Lower leg skin (tissue), 4 donors: ENCODE results near the gene TMC7. TPM values are rescaled to one million over a fixed set of nuclear protein-coding genes. Genes with fewer than 3 reads are reported as not detected.

ENCODE experiments used
- DNase-seq, 2 donors: peaks; one replicate each; pipeline ENCODE4 v3.0.0-alpha.2; 2019; ENCODE audit warnings: low spot score in 2 of 2
- H3K4me3 ChIP-seq: fragments of 200-600 bp; sonication (generic); 2 replicates; pipeline ENCODE4 v1.5.1; 2017; ENCODE audit warnings: mild to moderate bottlenecking, low read depth; ENCODE audit not compliant: poor library complexity, severe bottlenecking
- POLR2A ChIP-seq, 2 donors: fragments of 450-650 bp; IDR thresholded peaks; one replicate each; pipeline ENCODE4 v1.6.1; 2016 to 2017; ENCODE audit warnings: antibody characterized with exemption in 2 of 2, mild to moderate bottlenecking in 1 of 2, moderate library complexity in 1 of 2
- WGBS, 2 donors: methylation state at CpG; one replicate each; pipeline ENCODE4 v1.1.5; 2018; 5-methylcytosine and 5-hydroxymethylcytosine counted together
- intact Hi-C: fragments of 100-400 bp; cut with DNase I; formaldehyde crosslinking; loops from one replicate; pipeline ENCODE4 v1.15.0; 2023; ENCODE audit warnings: low total_unique reads
- total RNA-seq, 4 donors: library from RNA; depleted of rRNA; stranded (reverse); fragments of >200 nt; gene quantifications; one replicate each; pipeline ENCODE4 v1.1.0, GENCODE V29; 2016
- TF ChIP-seq, protein P1 (sequence below), 3 donors: fragments of 450-650 bp; IDR thresholded peaks; one replicate each; pipeline ENCODE4 v1.5.1; 2016; ENCODE audit warnings: antibody characterized with exemption in 3 of 3, mild to moderate bottlenecking in 3 of 3, moderate library complexity in 2 of 3

The TMC7 gene
- total RNA-seq, 4 donors from 2014 or later, result 0.38 to 1.6 (median 0.73) TPM

DNA sequence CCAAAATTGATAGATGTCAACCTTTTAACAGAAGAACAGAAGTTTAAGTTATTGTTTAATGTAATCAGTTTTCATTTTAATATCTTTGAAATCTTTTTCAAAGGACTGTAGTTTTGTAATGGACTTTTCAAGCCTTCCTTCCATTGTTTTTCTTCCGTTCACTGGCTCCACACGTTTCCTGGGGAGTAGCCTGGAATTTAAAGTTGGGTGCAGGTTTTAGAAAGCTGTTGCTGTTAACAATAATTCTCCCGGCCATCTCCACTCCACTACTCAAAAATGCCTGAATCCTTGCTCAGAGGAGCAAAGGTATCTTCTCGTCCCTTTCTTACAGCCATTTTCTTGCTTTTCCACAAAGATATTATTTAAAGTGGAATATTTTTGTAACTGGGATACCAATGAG, 79.0 kb downstream of the TMC7 start:
- no peak for DNase-seq
- intact Hi-C loops, result no loop called here
- WGBS, 2 donors, result 67 to 72% methylated on average over 4 of the region's 4 CpGs
- TF ChIP-seq, protein P1, sequence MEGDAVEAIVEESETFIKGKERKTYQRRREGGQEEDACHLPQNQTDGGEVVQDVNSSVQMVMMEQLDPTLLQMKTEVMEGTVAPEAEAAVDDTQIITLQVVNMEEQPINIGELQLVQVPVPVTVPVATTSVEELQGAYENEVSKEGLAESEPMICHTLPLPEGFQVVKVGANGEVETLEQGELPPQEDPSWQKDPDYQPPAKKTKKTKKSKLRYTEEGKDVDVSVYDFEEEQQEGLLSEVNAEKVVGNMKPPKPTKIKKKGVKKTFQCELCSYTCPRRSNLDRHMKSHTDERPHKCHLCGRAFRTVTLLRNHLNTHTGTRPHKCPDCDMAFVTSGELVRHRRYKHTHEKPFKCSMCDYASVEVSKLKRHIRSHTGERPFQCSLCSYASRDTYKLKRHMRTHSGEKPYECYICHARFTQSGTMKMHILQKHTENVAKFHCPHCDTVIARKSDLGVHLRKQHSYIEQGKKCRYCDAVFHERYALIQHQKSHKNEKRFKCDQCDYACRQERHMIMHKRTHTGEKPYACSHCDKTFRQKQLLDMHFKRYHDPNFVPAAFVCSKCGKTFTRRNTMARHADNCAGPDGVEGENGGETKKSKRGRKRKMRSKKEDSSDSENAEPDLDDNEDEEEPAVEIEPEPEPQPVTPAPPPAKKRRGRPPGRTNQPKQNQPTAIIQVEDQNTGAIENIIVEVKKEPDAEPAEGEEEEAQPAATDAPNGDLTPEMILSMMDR (IDR thresholded peaks at IDR 0.05), result no peak
- no peak for TF ChIP-seq POLR2A (IDR thresholded peaks at IDR 0.05)
- no peak overlapping the region for H3K4me3 ChIP-seq

DNA sequence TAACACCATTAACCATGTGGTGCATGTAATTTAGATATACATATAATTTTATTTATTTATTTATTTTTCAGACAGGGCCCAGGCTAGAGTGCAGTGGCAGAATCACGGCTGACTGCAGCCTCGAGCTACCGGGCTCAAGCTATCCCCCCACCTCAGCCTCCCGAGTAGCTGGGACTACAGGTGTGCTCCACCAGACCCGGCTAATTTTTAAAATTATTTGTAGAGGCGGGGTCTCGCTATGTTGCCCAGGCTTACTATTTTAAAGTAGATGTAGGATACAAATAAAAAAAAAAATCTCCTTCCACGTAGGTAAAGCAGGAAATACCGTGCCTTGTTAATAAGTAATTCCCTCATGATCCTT, 83.2 kb downstream of the TMC7 start:
- H3K4me3 ChIP-seq, result no peak overlapping the region
- TF ChIP-seq, protein P1 (IDR thresholded peaks at IDR 0.05), result no peak
- no peak for TF ChIP-seq POLR2A (IDR thresholded peaks at IDR 0.05)
- DNase-seq, result no peak
- intact Hi-C loops, result loop anchor here (5.0 kb wide), 1 partner anchor 65 kb away; no protein-coding TSS in a partner anchor
- WGBS, 2 donors, result 52 to 61% methylated on average over 9 of the region's 9 CpGs

DNA sequence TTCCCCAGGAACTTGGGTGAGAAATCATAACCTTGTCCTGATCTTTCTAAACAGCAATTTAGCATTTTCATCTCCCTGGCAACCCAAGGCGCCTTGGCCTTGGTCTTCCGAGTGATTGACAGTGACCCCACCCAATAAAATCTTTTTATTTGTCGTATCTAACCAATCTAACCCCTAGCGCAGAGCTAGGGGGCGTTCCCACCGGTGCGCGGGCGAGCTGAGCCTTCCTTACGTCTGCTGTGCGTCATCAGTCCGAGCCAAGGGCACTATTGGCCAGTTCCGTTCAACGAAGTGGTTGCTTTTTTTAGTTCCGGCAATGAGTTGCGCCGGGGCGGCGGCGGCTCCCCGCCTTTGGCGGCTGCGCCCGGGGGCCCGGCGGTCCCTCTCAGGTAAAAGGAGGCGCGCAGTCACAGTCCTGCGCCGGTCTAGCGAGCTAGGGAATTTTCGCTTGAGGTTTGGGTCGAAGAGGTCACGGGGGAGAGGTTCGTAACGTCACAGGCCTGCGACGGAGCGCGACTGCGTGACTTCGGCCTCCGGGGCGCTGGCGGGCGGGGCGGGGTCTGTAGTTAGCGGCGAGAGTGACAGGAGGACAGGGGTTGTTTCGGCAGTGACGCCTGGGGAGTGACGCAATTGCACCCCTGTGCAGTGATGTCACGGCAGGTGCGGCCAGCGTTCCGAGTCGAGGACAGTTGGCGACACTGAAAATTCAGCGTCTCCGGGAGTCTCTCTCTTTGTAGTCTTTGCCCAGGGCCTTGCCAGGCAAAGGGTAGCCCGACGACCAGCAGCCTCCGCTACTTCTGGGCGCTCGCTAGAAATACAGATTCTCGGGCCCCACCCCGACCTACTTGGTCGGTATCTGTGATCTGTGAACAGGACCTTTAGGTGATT, 83.9 kb downstream of the TMC7 start, which contains the start of gene COQ7:
Gene COQ7 (plus strand): TSS at position 266 of the 888 bp plus-strand sequence. CDS start 51 bp downstream, at position 317.
- H3K4me3 ChIP-seq, result peak within 1 kb of the TSS; percentile 41
- intact Hi-C loops, result loop anchor here (5.0 kb wide), 1 partner anchor 65 kb away; no protein-coding TSS in a partner anchor
- no peak for TF ChIP-seq POLR2A (IDR thresholded peaks at IDR 0.05)
- TF ChIP-seq, protein P1 (IDR thresholded peaks at IDR 0.05), result no peak
- DNase-seq, result peak; percentile 98 to 99
- 0% methylated on average over 40 to 49 of the region's 68 CpGs for WGBS, 2 donors

DNA sequence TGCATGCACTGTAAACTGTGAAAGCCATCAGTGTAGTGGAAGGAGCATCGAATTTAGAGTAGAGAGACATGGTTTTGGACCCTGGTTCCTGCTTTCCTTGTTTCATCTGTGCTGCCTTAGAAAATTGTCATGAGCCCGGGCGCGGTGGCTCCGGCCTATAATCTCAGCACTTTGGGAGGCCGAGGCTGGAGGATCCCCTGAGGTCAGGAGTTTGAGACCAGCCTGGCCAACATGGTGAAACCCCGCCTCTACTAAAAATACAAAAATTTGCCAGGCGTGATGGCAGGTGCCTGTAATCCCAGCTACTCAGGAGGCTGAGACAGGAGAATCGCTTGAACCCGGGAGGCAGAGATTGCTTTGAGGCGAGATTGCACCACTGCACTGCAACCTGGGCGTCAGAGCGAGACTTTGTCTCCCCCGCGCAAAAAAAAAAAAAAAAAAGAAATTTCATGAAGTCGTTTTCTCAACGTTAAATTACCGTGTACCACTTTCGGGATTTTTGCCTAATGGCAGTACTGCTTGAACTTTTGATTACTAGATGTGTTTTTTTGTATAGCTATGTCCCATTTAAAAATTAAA, 84.6 kb downstream of the TMC7 start:
- peak overlapping the region; percentile 41 for H3K4me3 ChIP-seq
- no peak for DNase-seq
- TF ChIP-seq, protein P1 (IDR thresholded peaks at IDR 0.05), result no peak
- TF ChIP-seq POLR2A (IDR thresholded peaks at IDR 0.05), result no peak
- intact Hi-C loops, result loop anchor here (5.0 kb wide), 1 partner anchor 66 kb away; no protein-coding TSS in a partner anchor
- 33 to 45% methylated on average over 19 of the region's 19 CpGs for WGBS, 2 donors

DNA sequence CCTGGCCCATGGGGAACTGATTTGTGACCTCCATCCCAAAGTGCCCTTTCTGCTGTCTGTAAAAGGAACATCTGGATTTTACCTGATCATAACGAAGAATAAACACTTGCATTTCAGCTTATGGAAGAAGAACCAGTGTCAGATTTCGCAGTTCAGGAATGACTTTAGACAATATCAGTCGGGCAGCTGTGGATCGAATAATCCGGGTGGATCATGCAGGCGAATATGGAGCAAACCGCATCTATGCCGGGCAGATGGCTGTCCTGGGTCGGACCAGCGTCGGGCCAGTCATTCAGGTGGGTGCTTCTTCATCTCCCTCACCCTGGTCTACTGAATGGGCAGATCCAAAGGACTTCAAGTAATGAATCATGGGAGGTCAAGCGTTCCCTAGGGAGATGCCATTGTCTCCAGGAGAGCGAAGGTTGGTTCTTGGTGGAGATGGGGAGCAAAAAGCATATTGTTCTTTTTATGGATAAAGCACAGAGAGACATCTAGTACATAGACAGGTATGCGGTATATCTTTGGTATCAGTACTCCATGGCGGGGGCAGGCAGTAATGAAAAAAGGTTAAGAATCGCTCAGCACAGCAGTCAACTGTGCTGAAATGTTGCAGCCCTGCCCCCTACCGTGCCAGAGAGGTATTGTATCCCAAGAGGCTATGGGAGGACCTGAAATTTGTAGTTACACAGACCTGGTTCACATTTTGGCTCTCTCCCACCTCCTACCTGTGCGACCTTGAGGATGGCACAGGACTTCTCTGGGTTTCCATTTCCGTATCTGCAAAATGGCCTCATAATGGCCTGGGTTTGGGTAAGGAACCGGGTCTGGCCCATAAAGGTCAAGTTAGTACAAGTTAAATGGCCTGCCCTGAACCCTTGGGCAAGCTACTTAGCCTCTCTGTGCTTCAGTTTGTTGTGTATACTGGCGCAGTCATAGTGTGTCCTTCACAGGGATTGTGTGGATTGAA, 88.4 kb downstream of the TMC7 start:
- intact Hi-C loops, result loop anchor here (5.0 kb wide), 1 partner anchor 90 kb away; the partner anchor contains the start of gene TMC7
- H3K4me3 ChIP-seq, result no peak overlapping the region
- TF ChIP-seq, protein P1 (IDR thresholded peaks at IDR 0.05), result peak in 1 of 3 donors; percentile 26
- no peak for TF ChIP-seq POLR2A (IDR thresholded peaks at IDR 0.05)
- WGBS, 2 donors, result 75 to 79% methylated on average over 21 of the region's 21 CpGs
- peak; percentile 30 to 75 for DNase-seq
